ENCODE measurements around the gene KCNJ13. TPM values are rescaled to one million over a fixed set of nuclear protein-coding genes. Genes with fewer than 3 reads are reported as not detected.

Gene KCNJ13
- polyA plus RNA-seq, 2 of the 4 experiments (the other 2 are of a cell fraction), result not detected

DNA sequence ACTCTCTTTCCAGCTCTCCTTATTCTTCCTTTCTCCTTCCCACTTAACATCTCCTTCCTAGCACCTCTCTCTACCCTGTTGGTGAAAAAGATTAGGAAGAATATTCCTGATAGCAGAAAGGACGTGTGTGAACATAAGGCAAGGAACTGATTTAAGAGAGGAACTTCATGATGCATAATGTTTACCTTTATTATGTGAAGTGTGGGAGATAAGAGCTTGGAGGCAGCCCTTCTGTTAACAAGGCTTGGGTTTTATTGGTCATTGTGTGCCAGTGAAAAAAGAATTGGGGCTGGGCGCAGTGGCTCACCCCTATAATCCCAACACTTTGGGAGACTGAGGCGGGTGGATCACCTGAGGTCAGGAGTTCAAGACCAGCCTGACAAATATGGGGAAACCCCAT is 34.4 kb downstream of the KCNJ13 start:
- ChIA-PET CTCF (interaction anchor here (1.0 kb wide), 1 partner anchor 23 kb away, joined by 3 read pairs; no protein-coding TSS in a partner anchor), POLR2A (interaction anchor here (0.7 kb wide), 1 partner anchor 341 kb away, joined by 3 read pairs; no protein-coding TSS in a partner anchor)
- no peaks in the 10 kb centered on the region for H3K9me3 ChIP-seq
- H3K4me2 ChIP-seq, result no peak overlapping the region
- TF ChIP-seq, protein P1, sequence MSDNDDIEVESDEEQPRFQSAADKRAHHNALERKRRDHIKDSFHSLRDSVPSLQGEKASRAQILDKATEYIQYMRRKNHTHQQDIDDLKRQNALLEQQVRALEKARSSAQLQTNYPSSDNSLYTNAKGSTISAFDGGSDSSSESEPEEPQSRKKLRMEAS (IDR thresholded peaks at IDR 0.05), result no peak
- H3K4me1 ChIP-seq, result no peaks in the 10 kb centered on the region
- no peak for DNase-seq (ENCODE audit: low read depth in 1 of 2, low spot score in 1 of 2)
- ATAC-seq, result no peak
- no peak for FAIRE-seq
- H3K27ac ChIP-seq, result no peak overlapping the region
- 86% methylated on average over 3 of the region's 3 CpGs for WGBS (ENCODE audit: missing lambda C conversion rate)
- no peak overlapping the region for H3K4me3 ChIP-seq

DNA sequence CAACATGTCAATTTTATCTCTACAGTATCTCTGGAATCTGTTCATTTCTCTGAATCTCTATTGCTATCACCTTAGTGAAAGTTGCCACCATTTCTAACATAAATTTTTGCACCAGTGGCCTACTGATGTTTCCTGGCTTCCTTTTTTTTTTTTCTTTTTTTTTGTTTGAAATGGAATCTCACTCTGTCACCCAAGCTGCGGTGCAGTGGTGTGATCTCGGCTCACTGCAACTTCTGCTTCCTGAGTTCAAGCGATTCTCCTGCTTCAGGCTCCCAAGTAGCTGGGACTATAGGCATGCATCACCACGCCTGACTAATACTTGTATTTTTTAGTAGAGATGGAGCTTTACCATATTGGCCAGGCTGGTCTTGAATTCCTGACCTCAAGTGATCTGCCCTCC is 35.1 kb downstream of the KCNJ13 start:
- DNase-seq (ENCODE audit: low read depth in 1 of 2, low spot score in 1 of 2), result no peak
- no peak for FAIRE-seq
- TF ChIP-seq JUN (IDR thresholded peaks at IDR 0.05) (no peak), EP300 (IDR thresholded peaks at IDR 0.05) (no peak), ZNF302 (CRISPR knock-in tag; IDR thresholded peaks at IDR 0.05) (no peak), HOXB13 (CRISPR knock-in tag; IDR thresholded peaks at IDR 0.05; ENCODE audit: low read depth) (no peak), CHD4 (IDR thresholded peaks at IDR 0.05; ENCODE audit: borderline replicate concordance) (no peak), JUNB (IDR thresholded peaks at IDR 0.05) (no peak), RARB (CRISPR knock-in tag; IDR thresholded peaks at IDR 0.05) (no peak), CBX8 (IDR thresholded peaks at IDR 0.05) (no peak)
- TF ChIP-seq, protein P2, sequence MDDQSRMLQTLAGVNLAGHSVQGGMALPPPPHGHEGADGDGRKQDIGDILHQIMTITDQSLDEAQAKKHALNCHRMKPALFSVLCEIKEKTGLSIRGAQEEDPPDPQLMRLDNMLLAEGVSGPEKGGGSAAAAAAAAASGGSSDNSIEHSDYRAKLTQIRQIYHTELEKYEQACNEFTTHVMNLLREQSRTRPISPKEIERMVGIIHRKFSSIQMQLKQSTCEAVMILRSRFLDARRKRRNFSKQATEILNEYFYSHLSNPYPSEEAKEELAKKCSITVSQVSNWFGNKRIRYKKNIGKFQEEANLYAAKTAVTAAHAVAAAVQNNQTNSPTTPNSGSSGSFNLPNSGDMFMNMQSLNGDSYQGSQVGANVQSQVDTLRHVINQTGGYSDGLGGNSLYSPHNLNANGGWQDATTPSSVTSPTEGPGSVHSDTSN (IDR thresholded peaks at IDR 0.05), result no peak
- TF ChIP-seq, protein P3, sequence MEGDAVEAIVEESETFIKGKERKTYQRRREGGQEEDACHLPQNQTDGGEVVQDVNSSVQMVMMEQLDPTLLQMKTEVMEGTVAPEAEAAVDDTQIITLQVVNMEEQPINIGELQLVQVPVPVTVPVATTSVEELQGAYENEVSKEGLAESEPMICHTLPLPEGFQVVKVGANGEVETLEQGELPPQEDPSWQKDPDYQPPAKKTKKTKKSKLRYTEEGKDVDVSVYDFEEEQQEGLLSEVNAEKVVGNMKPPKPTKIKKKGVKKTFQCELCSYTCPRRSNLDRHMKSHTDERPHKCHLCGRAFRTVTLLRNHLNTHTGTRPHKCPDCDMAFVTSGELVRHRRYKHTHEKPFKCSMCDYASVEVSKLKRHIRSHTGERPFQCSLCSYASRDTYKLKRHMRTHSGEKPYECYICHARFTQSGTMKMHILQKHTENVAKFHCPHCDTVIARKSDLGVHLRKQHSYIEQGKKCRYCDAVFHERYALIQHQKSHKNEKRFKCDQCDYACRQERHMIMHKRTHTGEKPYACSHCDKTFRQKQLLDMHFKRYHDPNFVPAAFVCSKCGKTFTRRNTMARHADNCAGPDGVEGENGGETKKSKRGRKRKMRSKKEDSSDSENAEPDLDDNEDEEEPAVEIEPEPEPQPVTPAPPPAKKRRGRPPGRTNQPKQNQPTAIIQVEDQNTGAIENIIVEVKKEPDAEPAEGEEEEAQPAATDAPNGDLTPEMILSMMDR (IDR thresholded peaks at IDR 0.05), result no peak
- TF ChIP-seq, protein P4, sequence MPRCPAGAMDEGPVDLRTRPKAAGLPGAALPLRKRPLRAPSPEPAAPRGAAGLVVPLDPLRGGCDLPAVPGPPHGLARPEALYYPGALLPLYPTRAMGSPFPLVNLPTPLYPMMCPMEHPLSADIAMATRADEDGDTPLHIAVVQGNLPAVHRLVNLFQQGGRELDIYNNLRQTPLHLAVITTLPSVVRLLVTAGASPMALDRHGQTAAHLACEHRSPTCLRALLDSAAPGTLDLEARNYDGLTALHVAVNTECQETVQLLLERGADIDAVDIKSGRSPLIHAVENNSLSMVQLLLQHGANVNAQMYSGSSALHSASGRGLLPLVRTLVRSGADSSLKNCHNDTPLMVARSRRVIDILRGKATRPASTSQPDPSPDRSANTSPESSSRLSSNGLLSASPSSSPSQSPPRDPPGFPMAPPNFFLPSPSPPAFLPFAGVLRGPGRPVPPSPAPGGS (IDR thresholded peaks at IDR 0.05), result no peak
- TF ChIP-seq, protein P5, sequence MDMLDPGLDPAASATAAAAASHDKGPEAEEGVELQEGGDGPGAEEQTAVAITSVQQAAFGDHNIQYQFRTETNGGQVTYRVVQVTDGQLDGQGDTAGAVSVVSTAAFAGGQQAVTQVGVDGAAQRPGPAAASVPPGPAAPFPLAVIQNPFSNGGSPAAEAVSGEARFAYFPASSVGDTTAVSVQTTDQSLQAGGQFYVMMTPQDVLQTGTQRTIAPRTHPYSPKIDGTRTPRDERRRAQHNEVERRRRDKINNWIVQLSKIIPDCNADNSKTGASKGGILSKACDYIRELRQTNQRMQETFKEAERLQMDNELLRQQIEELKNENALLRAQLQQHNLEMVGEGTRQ (IDR thresholded peaks at IDR 0.05), result no peak
- TF ChIP-seq, protein P6, sequence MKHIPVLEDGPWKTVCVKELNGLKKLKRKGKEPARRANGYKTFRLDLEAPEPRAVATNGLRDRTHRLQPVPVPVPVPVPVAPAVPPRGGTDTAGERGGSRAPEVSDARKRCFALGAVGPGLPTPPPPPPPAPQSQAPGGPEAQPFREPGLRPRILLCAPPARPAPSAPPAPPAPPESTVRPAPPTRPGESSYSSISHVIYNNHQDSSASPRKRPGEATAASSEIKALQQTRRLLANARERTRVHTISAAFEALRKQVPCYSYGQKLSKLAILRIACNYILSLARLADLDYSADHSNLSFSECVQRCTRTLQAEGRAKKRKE (CRISPR knock-in tag; IDR thresholded peaks at IDR 0.05; ENCODE audit: low read depth), result no peak
- WGBS (ENCODE audit: missing lambda C conversion rate), result 100% methylated on average over 4 of the region's 4 CpGs
- Histone ChIP-seq H3K4me2 (no peak overlapping the region), H3K4me1 (no peaks in the 10 kb centered on the region), H3K4me3 (no peak overlapping the region), H3K9me3 (no peaks in the 10 kb centered on the region), H3K27ac (no peak overlapping the region)
- ATAC-seq, result no peak
- ChIA-PET POLR2A (interaction anchor here (0.7 kb wide), 1 partner anchor 342 kb away, joined by 3 read pairs; no protein-coding TSS in a partner anchor), CTCF (interaction anchor here (0.6 to 1.2 kb wide), 4 partner anchors 10 to 435 kb away, joined by 3 to 4 read pairs (median 3); no protein-coding TSS in a partner anchor)

DNA sequence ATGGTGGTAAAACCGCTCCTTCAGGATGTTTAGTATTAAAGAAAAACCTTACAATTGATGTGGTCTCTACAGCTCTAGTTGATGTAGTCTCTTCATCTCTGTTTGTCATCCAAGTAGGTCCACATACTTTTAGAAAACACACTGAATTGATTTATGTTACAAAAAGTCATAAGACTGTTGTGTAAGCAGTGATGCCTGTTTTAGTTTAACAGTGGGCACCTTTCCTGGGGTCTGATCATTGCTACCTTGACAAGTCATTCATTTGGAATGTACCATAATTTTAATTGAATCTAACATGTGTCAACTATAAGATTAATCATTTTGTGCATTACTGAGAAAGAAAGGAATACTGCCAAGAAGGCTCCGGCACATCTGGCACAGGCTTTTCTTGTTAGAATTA is 44.9 kb downstream of the KCNJ13 start:
- Histone ChIP-seq H3K4me2 (no peak overlapping the region), H3K9me3 (no peaks in the 10 kb centered on the region), H3K27ac (no peak overlapping the region), H3K4me3 (no peak overlapping the region), H3K4me1 (no peaks in the 10 kb centered on the region)
- POLR2A ChIA-PET, result no interaction called here
- CTCF ChIA-PET, result interaction anchor here (1.4 kb wide), 1 partner anchor 9 kb away, joined by 3 read pairs; no protein-coding TSS in a partner anchor
- FAIRE-seq (no peak), DNase-seq (ENCODE audit: low read depth in 1 of 2, low spot score in 1 of 2) (no peak), ATAC-seq (no peak)
- 91% methylated on average over 2 of the region's 2 CpGs for WGBS (ENCODE audit: missing lambda C conversion rate)
- no peak for TF ChIP-seq ZC3H11A (IDR thresholded peaks at IDR 0.05)
- TF ChIP-seq JUNB (IDR thresholded peaks at IDR 0.05), result no peak
- TF ChIP-seq ZSCAN20 (CRISPR knock-in tag; IDR thresholded peaks at IDR 0.05), result no peak
- TF ChIP-seq EHMT2 (IDR thresholded peaks at IDR 0.05; ENCODE audit: low read depth), result no peak
- TF ChIP-seq, protein P1 (IDR thresholded peaks at IDR 0.05), result no peak
- TF ChIP-seq, protein P5 (IDR thresholded peaks at IDR 0.05), result no peak
- TF ChIP-seq NPAS2 (CRISPR knock-in tag; IDR thresholded peaks at IDR 0.05; ENCODE audit: borderline replicate concordance), result no peak
- TF ChIP-seq PHF8 (IDR thresholded peaks at IDR 0.05; ENCODE audit: borderline replicate concordance, low read depth), result no peak
- TF ChIP-seq RAD21 (conservative IDR thresholded peaks at IDR 0.05 in 1 of 2, IDR thresholded peaks at IDR 0.05 in 1 of 2), result no peak
- TF ChIP-seq RCOR1 (IDR thresholded peaks at IDR 0.05; ENCODE audit: low read depth, low read length), result no peak
- no peak for TF ChIP-seq HEYL (CRISPR knock-in tag; IDR thresholded peaks at IDR 0.05)
- TF ChIP-seq, protein P7, sequence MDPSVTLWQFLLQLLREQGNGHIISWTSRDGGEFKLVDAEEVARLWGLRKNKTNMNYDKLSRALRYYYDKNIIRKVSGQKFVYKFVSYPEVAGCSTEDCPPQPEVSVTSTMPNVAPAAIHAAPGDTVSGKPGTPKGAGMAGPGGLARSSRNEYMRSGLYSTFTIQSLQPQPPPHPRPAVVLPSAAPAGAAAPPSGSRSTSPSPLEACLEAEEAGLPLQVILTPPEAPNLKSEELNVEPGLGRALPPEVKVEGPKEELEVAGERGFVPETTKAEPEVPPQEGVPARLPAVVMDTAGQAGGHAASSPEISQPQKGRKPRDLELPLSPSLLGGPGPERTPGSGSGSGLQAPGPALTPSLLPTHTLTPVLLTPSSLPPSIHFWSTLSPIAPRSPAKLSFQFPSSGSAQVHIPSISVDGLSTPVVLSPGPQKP (IDR thresholded peaks at IDR 0.05; ENCODE audit: low read depth, low read length), result no peak
- TF ChIP-seq NFE2L2 (conservative IDR thresholded peaks at IDR 0.05; ENCODE audit: low read length), result no peak
- TF ChIP-seq POLR2AphosphoS2 (conservative IDR thresholded peaks at IDR 0.05; ENCODE audit: low read length), result no peak

Measured in A549 (cell line).